GM18511 (cell line): ENCODE results near the gene RANBP9.

Source experiments
- ATAC-seq: cut with Tn5 transposase; IDR thresholded peaks from one replicate; pipeline ENCODE4 v1.9.1; 2021; ENCODE audit warnings: mild to moderate bottlenecking, moderate library complexity; ENCODE audit not compliant: unreplicated experiment

RANBP9 gene

GRCh38 chr6:13679996-13680395 is 31.6 kb downstream of the RANBP9 start:
- no peak for ATAC-seq

GRCh38 chr6:13678255-13678983 is 33.2 kb downstream of the RANBP9 start:
- no peak for ATAC-seq

GRCh38 chr6:13677878-13678254 is 33.8 kb downstream of the RANBP9 start:
- ATAC-seq = no peak

GRCh38 chr6:13676551-13677156 is 35.0 kb downstream of the RANBP9 start:
- ATAC-seq = no peak

GRCh38 chr6:13674533-13675190 is 37.0 kb downstream of the RANBP9 start:
- no peak for ATAC-seq

GRCh38 chr6:13673825-13674444 is 37.7 kb downstream of the RANBP9 start:
- ATAC-seq = no peak

GRCh38 chr6:13673368-13673767 is 38.3 kb downstream of the RANBP9 start:
- ATAC-seq = no peak

GRCh38 chr6:13672904-13673303 is 38.7 kb downstream of the RANBP9 start:
- no peak for ATAC-seq

GRCh38 chr6:13671548-13672127 is 40.0 kb downstream of the RANBP9 start:
- no peak for ATAC-seq

- ATAC-seq = no peak
These were observed 42.2 kb downstream of the RANBP9 start for GRCh38 chr6:13669476-13669875.

- ATAC-seq = no peak
These were observed 43.2 kb downstream of the RANBP9 start for GRCh38 chr6:13668291-13668928.

- no peak for ATAC-seq
These were observed 44.0 kb downstream of the RANBP9 start for GRCh38 chr6:13667655-13668054.

- no peak for ATAC-seq
These were observed 45.2 kb downstream of the RANBP9 start for GRCh38 chr6:13666194-13667105.

- no peak for ATAC-seq
These were observed 46.8 kb downstream of the RANBP9 start for GRCh38 chr6:13664703-13665352.

- no peak for ATAC-seq
These were observed 47.6 kb downstream of the RANBP9 start for GRCh38 chr6:13663986-13664385.

- ATAC-seq = no peak
These were observed 48.8 kb downstream of the RANBP9 start for GRCh38 chr6:13662651-13663334.

- ATAC-seq = no peak
These were observed 50.0 kb downstream of the RANBP9 start for GRCh38 chr6:13661647-13662046.

- no peak for ATAC-seq
These were observed 50.7 kb downstream of the RANBP9 start for GRCh38 chr6:13660893-13661292.

GRCh38 chr6:13660273-13660672 is 51.4 kb downstream of the RANBP9 start:
- no peak for ATAC-seq
